Body of pancreas (tissue), 4 donors: Measurements from ENCODE around the gene SYT9. TPM values are rescaled to one million over a fixed set of nuclear protein-coding genes. Genes with fewer than 3 reads are reported as not detected.

Experiments used
- ATAC-seq: fragments of 150-250 bp; one replicate; pipeline ENCODE4 v1.9.1; 2016
- DNase-seq, 4 donors: peaks; one replicate each; pipeline ENCODE4 v3.0.0-alpha.2; 2019
- H3K27ac ChIP-seq, 4 donors: fragments of 200-600 bp; sonication (generic); 1 replicate in 3 of 4; 2 replicates in 1 of 4; pipeline versions ENCODE4 v1.5.1 to v1.6.1; 2016 to 2019; ENCODE audit warnings: mild to moderate bottlenecking in 1 of 4, mixed read lengths in 1 of 4, moderate library complexity in 1 of 4
- H3K27me3 ChIP-seq, 2 donors: fragments of 200-600 bp; sonication (generic); one replicate each; pipeline ENCODE4 v1.6.0; 2016; ENCODE audit warnings: mild to moderate bottlenecking in 1 of 2
- H3K36me3 ChIP-seq, 2 donors: fragments of 200-600 bp; sonication (generic); replicated peaks in 1 of 2; 2 replicates each; pipeline ENCODE4 v1.5.1; 2016; ENCODE audit warnings: low read depth in 2 of 2; ENCODE audit not compliant: insufficient read depth in 1 of 2
- H3K4me1 ChIP-seq: fragments of 200-600 bp; sonication (generic); one replicate; pipeline ENCODE4 v1.6.0; 2016
- H3K4me3 ChIP-seq, 2 donors: fragments of 200-600 bp; sonication (generic); 1 replicate in 1 of 2; 2 replicates in 1 of 2; pipeline ENCODE4 v1.5.1; 2016 to 2019
- H3K9me3 ChIP-seq, 3 donors: fragments of 200-600 bp; sonication (generic); 1 replicate in 2 of 3; 2 replicates in 1 of 3; pipeline ENCODE4 v1.5.1; 2016
- CTCF ChIP-seq, 7 experiments: fragments of 450-650 bp in 4 of 7; fragments of 200-600 bp in 3 of 7; sonication (generic) in 3 of 7; IDR thresholded peaks; one replicate each; pipeline ENCODE4 v1.5.1; 2016 to 2019; ENCODE audit warnings: antibody characterized with exemption in 7 of 7
- POLR2A ChIP-seq, 3 donors: fragments of 450-650 bp; IDR thresholded peaks; one replicate each; pipeline ENCODE4 v1.6.1; 2016; ENCODE audit warnings: antibody characterized with exemption in 3 of 3, mild to moderate bottlenecking in 2 of 3
- WGBS, 2 donors: methylation state at CpG; one replicate each; pipeline ENCODE4 v1.1.5; 2017; 5-methylcytosine and 5-hydroxymethylcytosine counted together
- intact Hi-C: fragments of 100-400 bp; cut with DNase I; formaldehyde crosslinking; loops from one replicate; pipeline ENCODE4 v1.15.1; 2023
- total RNA-seq, 2 donors: library from RNA; depleted of rRNA; stranded (reverse); fragments of >200 nt; gene quantifications; one replicate each; pipeline ENCODE4 v1.1.0, GENCODE V29; 2016

The SYT9 gene
- total RNA-seq, 2 donors from 2014 or later: 1.0 TPM; not detected in 1

- H3K4me1 ChIP-seq: no peaks in the 10 kb centered on the region
- intact Hi-C loops: no loop called here
- TF ChIP-seq CTCF (IDR thresholded peaks at IDR 0.05): no peak
- TF ChIP-seq POLR2A (IDR thresholded peaks at IDR 0.05): no peak
- H3K27ac ChIP-seq: no peak overlapping the region
- 76 to 96% methylated on average over 2 to 3 of the region's 3 CpGs for WGBS, 2 donors
- ATAC-seq (no peak), DNase-seq (no peak)
- no peaks in the 10 kb centered on the region for H3K36me3 ChIP-seq
- H3K4me3 ChIP-seq: no peak overlapping the region
- no peaks in the 10 kb centered on the region for H3K9me3 ChIP-seq
- H3K27me3 ChIP-seq: no peaks in the 10 kb centered on the region
Measured at GRCh38 chr11:7299393-7299792, 47.7 kb downstream of the SYT9 start.

- TF ChIP-seq CTCF (IDR thresholded peaks at IDR 0.05) (no peak), POLR2A (IDR thresholded peaks at IDR 0.05) (no peak)
- DNase-seq (no peak), ATAC-seq (no peak)
- Histone ChIP-seq H3K27ac (no peak overlapping the region), H3K4me1 (no peaks in the 10 kb centered on the region), H3K4me3 (no peak overlapping the region), H3K9me3 (no peaks in the 10 kb centered on the region), H3K27me3 (no peaks in the 10 kb centered on the region), H3K36me3 (no peaks in the 10 kb centered on the region)
- intact Hi-C loops: no loop called here
- 70 to 74% methylated on average over 2 of the region's 2 CpGs for WGBS, 2 donors
Measured at GRCh38 chr11:7300281-7300680, 48.6 kb downstream of the SYT9 start.

- Histone ChIP-seq H3K36me3 (no peaks in the 10 kb centered on the region), H3K4me1 (no peaks in the 10 kb centered on the region), H3K27me3 (no peaks in the 10 kb centered on the region), H3K4me3 (no peak overlapping the region), H3K27ac (no peak overlapping the region), H3K9me3 (no peaks in the 10 kb centered on the region)
- TF ChIP-seq POLR2A (IDR thresholded peaks at IDR 0.05): no peak
- no peak for TF ChIP-seq CTCF (IDR thresholded peaks at IDR 0.05)
- DNase-seq (no peak), ATAC-seq (no peak)
- intact Hi-C loops: no loop called here
- 86 to 89% methylated on average over 11 of the region's 11 CpGs for WGBS, 2 donors
Measured at GRCh38 chr11:7303146-7303545, 51.4 kb downstream of the SYT9 start.

GRCh38 chr11:7306900-7307299 is 55.2 kb downstream of the SYT9 start:
- Histone ChIP-seq H3K4me3 (no peak overlapping the region), H3K4me1 (no peaks in the 10 kb centered on the region), H3K36me3 (no peaks in the 10 kb centered on the region), H3K27me3 (no peaks in the 10 kb centered on the region), H3K9me3 (no peaks in the 10 kb centered on the region), H3K27ac (no peak overlapping the region)
- ATAC-seq: no peak
- TF ChIP-seq POLR2A (IDR thresholded peaks at IDR 0.05): no peak
- TF ChIP-seq CTCF (IDR thresholded peaks at IDR 0.05): no peak
- DNase-seq: no peak
- intact Hi-C loops: no loop called here
- WGBS, 2 donors: 78 to 81% methylated on average over 2 of the region's 2 CpGs

- no peak overlapping the region for H3K27ac ChIP-seq
- H3K36me3 ChIP-seq: no peaks in the 10 kb centered on the region
- H3K4me3 ChIP-seq: no peak overlapping the region
- no peaks in the 10 kb centered on the region for H3K9me3 ChIP-seq
- ATAC-seq: no peak
- intact Hi-C loops: no loop called here
- TF ChIP-seq POLR2A (IDR thresholded peaks at IDR 0.05): no peak
- no peak for TF ChIP-seq CTCF (IDR thresholded peaks at IDR 0.05)
- no peak for DNase-seq
- no peaks in the 10 kb centered on the region for H3K27me3 ChIP-seq
- WGBS, 2 donors: 72 to 76% methylated on average over 2 of the region's 2 CpGs
- H3K4me1 ChIP-seq: no peaks in the 10 kb centered on the region
Measured at GRCh38 chr11:7307836-7308235, 56.1 kb downstream of the SYT9 start.
